Activated CD4-positive, alpha-beta T cell treated with anti-CD3 and anti-CD28 coated beads for 4 hours (primary cell): ENCODE measurements around the gene SCN11A.
"Not testable (repeated sequence)": the region's sequence is repeated elsewhere in the genome, so short reads cannot be mapped to it uniquely, and the experiment has no call there.

Source experiments
- DNase-seq, 2 donors: peaks; one replicate each; pipeline ENCODE4 v3.0.0-alpha.2; 2020

The SCN11A gene

DNA sequence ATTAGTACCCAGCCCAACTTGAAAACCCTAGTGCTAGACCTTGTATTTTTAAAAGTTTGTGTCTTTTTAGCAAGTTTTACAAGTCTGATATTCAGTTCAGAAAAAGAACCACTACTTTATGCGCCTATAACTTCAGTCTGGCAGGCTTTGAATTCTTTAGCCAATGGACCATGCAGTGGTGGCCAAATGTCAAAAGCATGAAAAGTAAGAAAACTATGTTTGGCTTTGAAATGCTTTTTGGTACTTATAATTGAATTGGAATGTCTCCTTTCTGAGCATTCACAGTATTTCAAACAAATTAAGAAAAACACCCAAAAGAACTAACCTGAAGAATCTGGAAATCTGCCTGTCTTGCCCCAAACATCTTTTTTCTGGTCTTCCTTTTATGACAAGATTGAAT lies 12.9 kb upstream of the SCN11A start:
- DNase-seq = no peak

DNA sequence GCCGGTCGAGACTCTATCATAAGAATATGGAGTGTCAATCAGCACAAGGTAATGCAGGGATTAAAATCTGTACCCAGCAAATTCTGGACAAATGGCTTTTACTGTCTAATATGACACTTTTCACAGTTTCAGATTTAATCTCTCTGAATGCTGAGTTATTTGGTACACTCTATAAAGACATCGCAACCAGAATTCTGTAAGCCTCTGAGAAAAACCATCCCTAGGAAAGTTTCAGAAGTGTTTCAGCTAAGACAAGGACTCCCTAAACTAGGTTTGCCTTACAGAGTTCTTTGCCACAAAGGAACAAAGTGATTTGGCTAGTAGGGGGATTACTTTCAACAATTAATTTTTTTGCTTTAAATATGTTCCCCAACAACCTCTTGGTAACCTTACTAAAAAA lies 11.4 kb upstream of the SCN11A start:
- no peak for DNase-seq

DNA sequence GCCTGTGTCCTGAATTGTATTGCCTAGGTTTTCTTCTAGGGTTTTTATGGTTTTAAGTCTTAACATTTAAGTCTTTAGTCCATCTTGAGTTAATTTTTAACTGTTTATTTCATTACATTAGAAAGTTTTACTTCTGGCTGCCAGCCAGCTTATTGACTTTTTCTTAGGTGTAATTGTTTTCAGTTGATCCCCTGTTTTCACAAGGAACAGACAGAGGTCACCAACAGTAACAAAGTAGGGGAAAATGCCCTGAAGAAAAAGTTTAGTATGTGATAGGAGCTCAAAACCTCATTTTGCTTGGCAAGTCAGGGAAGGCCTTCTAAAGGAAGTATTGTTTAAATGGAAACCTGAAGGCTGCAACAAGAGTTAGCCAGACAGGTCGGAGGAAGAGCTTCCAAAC lies 10.4 kb upstream of the SCN11A start:
- DNase-seq = no peak

DNA sequence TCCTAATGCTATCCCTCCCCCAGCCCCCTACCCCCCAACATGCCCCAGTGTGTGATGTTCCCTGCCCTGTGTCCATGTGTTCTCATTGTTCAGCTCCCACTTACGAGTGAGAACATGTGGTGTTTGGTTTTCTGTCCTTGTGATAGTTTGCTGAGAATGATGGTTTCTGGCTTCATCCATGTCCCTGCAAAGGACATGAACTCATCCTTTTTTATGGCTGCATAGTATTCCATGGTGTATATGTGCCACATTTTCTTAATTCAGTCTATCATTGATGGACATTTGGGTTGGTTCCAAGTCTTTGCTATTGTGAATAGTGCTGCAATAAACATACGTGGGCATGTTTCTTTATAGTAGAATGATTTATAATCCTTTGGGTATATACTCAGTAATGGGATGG lies 9.5 kb upstream of the SCN11A start:
- DNase-seq = not testable (repeated sequence)

DNA sequence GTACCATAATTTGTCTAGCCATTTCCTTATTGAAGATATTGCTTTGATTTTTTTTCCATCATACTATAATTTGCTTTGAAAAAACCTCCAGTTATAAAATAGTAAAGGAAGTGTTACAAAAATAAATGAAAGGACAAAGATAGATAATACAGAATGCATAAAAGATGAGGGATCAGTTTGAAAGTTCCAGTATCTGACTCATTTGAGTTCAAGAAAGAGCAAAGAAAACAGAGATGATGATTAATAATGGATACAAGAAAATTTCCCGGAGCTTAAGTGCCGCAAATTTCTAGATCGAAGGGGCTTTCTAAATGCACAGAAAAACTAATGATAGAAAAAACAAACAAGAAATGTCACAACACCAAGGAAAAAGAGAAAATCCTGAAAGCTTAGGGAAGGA lies 4.4 kb upstream of the SCN11A start:
- DNase-seq = no peak

DNA sequence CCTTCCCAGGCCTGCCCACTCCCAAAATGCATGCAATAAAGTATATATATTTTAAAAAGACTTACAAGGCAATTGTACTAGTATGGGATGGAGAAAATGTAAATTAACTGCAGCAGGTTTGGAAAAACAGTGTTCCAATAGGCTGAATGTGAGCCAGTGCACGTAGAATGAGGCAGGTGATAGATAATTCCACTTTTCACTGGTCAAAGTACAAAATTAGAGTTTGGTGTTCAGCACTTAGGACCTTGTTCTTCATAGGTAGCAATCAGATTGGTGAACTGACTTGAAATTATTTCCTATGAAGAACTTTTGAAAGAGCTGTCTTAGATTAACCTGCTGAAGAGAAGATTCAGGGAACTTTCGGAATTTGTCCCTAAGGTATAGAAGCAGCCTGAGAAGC lies 2.0 kb upstream of the SCN11A start:
- DNase-seq = no peak

DNA sequence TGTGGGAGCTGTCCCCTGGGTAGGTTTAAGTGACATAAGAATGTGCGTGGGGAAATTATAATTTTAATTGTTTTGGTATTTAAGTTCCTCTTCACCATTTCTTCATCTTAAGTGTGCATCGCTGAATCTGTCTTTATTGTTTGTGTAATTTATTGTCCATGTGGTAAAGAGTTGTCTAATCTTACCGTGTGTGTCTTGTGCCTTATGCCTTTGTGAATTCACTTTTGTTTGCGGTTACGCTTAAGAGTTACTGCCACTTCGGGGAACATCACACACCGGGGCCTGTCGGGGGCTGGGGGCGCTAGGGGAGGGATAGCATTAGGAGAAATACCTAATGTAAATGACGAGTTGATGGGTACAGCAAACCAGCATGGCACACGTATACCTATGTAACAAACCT lies 839 bp upstream of the SCN11A start:
- no peak for DNase-seq

DNA sequence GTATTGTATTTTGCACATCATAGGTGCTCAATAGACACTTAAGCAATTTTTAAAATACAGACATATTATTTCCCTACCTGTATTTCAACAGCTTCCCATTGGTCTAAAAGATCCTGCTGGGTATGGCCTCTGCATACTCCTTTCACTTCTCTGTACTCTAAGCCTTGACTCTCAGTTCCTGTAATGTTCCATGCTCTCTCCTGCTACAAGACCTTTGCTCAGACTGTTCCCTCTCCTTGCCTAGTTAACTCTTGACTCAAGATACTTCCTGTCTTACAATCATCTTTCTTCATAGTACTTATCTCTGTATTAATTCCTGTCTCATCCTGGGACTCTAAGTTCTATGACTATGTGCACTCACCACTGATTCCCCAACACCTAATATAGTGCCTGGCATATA lies 1.7 kb downstream of the SCN11A start:
- DNase-seq = no peak

DNA sequence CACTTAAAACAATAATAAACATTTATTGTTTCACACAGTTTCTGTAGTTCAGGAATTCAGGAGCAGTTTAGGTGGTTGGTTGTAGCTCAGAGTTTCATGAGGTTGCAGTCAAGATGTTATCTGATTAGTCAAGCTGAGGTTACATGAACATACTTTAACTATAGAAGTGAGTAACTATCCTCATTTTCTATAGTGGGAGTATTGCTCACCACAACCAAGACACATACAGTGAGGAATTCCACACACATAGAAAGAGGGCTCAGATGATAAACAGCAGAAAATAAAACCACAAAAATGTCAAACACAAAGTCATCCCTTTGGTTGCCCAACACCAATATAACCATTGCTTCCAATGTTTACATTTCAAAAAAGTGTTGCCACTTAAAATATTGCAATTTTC lies 13.6 kb downstream of the SCN11A start:
- DNase-seq = no peak

DNA sequence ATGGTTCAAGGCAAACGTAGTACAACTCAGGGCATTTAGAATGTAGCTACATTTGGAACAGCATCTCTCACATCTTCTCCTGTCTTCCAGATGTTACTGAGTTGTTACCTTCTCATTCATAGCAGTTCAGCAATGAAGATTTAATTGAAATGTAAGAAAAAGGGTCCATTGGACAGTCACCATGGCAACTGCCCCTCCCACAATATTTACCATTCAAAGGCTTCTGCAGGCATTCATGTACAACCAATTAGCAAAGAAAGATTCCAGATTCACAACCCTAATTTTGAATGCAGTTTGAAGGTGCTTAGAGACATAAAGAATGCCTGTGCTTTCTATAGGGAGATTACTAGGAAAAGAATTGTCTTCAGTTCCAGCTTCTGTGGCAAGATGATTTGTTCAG lies 22.2 kb downstream of the SCN11A start:
- no peak for DNase-seq

DNA sequence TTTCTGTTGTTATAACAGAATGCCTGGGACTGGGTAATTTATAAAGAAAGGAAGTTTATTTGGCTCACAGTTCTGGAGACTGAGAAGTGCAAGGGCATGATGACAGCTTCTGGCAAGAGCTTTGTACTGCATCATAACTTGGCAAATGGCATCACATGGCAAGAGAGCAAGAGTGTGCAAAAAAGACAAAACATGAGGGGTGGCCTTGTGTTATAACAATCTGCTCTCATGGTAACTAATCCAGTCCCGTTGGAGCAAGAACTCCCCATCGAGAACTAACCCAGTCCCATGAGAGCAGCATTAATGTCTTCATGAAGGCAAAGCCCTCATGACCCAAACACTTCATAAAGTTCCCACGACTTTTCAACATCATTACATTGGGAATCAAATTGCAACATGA lies 23.2 kb downstream of the SCN11A start:
- no peak for DNase-seq

DNA sequence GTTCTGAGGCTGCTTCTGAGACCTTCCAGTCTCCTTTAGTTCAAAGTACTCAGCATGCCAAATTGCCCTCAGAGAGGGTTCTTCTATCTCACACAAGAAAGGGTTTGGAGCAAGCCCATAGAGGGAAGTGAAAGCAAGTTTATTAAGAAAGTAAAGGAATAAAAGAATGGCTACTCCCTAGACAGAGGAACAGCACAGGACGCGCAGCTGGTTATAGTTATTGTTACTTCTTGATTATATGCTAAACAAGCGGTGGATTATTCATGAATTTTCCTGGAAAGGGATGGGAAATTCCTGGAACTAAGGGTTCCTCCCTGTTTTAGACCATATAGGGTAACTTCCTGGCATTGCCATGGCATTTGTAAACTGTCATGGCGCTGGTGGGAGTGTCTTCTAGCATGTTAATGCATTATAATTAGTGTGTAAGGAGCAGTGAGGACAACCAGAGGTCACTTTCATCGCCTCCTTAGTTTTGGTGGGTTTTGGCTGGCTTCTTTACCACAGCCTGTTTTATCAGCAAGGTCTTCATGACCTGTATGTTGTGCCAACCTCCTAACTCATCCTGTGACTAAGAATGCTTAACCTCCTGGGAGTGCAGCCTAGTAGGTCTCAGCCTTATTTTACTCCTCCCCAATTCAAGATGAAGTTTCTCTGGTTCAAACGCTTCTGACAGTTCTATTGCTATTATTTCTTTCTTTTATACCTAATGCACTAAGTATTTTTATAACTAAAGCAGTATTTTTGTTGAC lies 26.3 kb downstream of the SCN11A start:
- no peak for DNase-seq

DNA sequence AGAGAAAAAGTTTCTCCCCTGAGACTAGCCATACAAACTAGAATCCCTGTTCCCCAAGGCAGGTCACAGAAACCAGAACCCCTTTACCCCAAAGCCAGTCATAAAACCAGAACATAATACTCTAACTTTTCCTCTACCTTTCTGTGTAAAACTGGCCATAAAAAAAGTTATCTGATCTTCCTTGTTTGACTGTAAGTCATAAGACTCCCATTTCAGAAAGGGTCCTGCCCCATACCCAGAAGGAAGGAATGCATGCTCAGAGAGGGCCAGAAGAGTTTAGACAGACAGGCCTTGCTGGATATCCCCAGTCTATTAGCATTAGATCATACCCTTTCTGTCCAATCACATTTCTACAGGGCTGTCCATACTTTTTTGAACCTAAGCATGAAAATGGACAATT lies 27.2 kb downstream of the SCN11A start:
- no peak for DNase-seq

DNA sequence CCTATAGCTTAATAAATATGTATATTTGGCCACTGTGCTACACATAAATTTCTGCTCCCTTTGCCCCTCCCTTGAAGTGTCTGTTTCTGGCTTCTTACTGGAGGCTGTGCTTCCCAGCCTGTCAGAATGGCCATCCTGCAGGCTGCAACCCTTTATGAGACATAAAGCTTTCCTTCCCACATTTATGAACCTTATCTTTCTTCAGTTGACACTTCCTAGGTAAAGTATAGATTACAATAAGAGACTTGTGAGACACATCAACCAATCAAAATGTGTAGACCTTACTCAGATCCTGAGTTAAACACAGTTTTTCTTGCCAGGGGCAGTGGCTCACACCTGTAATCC lies 29.5 kb downstream of the SCN11A start:
- DNase-seq = no peak

DNA sequence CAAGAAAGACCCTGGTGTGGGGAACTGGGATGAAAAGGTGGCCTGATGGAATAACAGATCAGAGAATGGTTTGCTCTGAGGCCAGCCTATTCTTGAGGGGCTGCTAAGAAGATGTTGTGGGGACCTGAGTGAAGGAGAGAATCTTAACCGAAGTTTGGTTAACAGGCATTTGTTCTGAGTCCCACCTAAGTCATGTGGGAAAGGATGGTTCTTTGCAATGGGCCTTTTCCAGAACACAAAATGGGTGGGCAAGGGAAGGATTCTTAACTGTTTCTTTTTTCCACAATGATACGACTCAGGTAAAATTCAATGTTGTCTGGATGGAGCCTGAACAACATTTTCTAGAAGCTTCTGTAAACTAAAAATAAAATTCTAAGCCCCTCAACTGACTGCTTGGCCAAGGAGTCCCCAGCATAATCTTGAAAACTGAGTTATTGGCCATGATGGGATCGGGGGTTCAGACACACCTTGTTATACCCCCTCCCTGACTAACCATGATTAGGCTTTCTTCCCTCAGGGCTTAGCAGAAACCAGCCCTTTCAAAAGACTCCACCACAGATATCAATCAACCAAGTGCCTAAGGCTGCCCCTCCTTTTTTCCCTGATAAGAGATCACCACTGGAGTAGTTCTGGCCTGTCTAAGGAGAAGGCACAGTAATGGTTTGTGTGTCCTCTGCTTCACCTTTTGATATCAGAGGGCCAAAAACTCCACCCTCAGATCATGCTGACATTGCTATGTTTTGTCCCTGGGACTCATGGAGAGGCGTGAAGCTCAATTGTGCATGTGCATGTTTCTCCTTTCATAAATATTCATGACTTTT lies 30.1 kb downstream of the SCN11A start:
- no peak for DNase-seq

DNA sequence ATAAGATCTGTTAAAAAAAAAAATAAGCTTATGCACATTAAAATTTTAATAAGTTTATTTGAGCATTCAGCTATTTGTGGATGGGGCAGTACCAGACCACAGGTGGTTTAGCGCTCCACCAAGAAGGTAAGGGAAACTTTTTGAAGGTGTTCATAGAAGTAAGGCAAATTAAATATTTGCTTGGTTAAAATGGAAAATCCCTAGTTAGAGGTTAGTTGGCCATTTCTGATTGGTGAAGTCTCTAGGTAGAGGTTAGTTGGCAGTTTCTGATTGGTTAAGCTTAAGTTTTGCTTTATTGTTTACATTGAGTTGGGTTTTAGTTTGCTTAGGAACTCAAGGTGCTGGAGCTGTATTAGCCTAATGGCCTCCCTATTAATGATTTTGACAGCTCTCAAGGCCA lies 30.7 kb downstream of the SCN11A start:
- no peak for DNase-seq

DNA sequence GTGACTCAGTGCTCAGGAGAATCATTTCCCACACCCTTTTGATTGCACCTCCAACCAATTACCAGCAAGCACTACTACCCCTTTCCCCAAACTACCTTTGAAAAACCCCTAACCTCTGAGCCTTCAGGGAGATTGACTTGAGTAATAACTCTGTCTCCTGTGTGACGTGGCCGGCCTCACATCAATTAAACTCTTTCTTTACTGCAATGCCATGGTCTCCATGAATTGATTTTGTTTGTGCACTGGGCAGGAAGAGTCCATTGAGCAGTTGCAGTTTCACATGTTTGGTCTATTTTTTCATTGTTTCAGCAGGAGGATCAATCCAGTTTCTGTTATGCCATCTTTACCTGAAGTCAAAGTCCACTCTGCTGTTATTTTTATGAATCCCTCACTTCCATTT lies 32.4 kb downstream of the SCN11A start:
- DNase-seq = no peak

DNA sequence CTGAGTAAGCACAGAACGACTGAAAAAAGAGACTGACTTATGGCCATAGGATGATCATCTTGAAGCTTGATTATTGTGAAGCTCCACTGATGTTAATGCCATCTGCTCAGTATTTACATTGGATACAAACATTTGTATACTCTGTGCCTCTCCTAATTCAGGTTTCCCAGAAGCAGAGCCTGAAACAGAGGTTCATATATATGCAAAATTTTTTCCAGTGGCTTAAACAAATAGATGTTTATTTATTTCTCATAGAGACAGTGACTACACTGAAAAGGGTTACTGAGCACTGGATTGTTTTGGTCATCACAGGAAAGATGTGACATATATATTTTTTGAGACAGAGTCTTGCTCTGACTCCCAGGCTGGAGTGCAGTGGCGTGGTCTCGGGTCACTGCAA lies 36.3 kb downstream of the SCN11A start:
- DNase-seq = no peak

DNA sequence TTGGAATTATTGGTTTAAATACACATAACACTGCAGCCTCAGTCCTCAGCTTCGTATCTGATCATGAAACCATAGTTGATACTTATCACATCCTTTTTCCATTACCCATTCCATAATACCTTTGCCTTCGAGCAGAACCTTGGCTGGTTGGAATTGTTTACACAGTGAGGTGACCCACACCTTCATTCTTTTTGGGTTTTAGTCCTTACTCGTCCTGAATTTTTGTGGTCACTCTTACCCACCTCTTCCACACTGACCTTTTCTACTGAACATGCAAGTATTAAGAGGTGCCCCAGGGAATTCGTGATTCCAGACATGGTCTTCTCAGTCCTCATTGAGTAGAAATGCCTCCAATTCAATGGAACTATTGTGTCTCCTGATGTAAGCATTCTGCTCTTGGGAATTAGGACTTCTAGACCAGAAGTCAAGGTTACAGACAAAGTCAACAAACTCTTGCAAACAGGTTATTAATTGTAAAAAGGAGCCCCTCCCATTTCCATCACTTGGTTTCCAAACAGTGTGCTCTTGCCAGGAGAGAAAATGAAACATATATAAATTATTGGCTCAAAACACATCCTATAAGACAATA lies 37.7 kb downstream of the SCN11A start:
- DNase-seq = no peak

DNA sequence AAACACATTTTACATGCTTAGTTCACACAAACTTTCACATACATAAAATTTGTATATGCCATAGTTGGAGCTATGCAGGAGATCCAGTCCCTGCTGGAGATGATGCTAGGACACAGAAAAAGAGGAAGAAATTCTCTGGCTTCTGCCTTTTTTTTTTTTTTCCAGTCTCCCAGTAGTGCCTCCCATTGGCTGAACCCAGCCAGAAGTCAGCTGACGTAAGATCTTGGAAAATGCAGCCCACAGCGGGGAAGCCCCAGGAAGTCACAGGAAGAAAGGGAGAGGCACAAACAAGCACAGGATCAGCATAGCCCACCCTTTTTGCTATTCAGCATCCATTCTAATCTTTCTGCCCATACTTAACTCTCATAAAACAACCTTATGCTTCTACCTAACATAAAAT lies 38.5 kb downstream of the SCN11A start:
- DNase-seq = no peak

DNA sequence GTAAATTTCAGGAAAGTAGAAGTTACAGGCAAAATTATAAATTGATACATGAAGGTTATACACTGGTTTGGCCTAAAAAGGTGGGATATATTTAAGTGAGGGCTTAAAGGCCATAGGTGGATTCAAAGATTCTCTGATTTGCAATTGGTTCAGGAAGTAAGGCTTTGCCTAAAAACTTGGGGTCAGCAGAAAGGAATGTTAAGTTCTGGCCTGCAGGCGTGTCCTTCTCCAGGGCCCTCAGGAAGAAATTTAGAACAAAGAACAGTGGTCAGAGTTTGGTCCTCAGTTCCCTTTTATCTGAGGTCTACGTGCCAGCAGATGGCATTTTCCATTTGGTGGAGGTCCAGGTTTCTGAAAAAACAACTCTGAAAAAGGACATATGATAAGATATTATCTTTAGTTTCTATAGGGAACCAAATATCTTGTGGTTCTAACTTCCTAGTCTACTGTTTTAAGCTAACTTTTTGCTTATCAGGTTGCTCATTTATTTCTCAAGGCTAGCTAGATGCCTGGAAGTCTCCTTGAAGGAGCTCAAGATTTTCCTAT lies 40.5 kb downstream of the SCN11A start:
- no peak for DNase-seq

DNA sequence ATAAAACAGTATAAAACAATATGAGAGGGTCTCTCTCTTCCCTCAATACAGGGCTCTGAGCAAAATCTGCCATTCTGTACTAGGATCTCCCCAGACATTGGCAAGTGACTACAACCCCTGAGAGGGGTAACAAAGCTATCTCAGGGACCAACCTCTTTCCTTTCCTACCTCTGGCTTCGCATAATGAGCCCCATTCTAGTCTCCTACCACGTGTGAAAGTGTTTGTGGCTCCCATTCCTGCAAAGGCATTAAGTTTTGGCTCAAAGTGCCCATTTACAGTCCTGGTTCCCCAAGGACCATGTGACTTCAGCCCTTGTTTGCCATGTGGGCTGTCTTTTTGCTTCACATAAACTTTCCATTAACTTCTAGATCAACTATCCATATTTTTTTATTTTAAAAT lies 46.4 kb downstream of the SCN11A start:
- no peak for DNase-seq
